ENCODE measurements around the gene ADCY2. TPM values are rescaled to one million over a fixed set of nuclear protein-coding genes. Genes with fewer than 3 reads are reported as not detected.

ADCY2 gene
- polyA plus RNA-seq, 1 of the 3 experiments (the other 2 are of a cell fraction): not detected

GRCh38 chr5:7815892-7816534 is 420.1 kb downstream of the ADCY2 start:
- DNase-seq: peak; percentile 80
- no peaks in the 10 kb centered on the region for H3F3A ChIP-seq (replicated peaks; ENCODE audit: insufficient read depth)
- no peaks in the 10 kb centered on the region for H3K9me2 ChIP-seq
- no peak overlapping the region; the same call in 1 of the 2 replicates for H2AFZ ChIP-seq (ENCODE audit: low read depth)
- H3K36me3 ChIP-seq (replicated peaks in 1 of 2; ENCODE audit: control insufficient read depth in 1 of 2, insufficient read depth in 2 of 2, low read length in 1 of 2): no peaks in the 10 kb centered on the region
- TF ChIP-seq SMC3 (IDR thresholded peaks at IDR 0.05; ENCODE audit: low read depth, low read length) (peak; percentile 37), EP300 (IDR thresholded peaks at IDR 0.05; ENCODE audit: borderline replicate concordance in 1 of 2, low read depth in 1 of 2, low read length in 1 of 2) (no peak), RFX5 (IDR thresholded peaks at IDR 0.05; ENCODE audit: low read length) (no peak), GATA2 (CRISPR knock-in tag; IDR thresholded peaks at IDR 0.05) (no peak), MAX (IDR thresholded peaks at IDR 0.05; ENCODE audit: low read depth) (no peak), REST (IDR thresholded peaks at IDR 0.05; ENCODE audit: low read depth, low read length) (no peak), RAD21 (IDR thresholded peaks at IDR 0.05; ENCODE audit: low read length) (peak; percentile 65), ZBTB33 (IDR thresholded peaks at IDR 0.05; ENCODE audit: borderline replicate concordance, low read depth) (no peak), CTCF (IDR thresholded peaks at IDR 0.05) (peak; percentile 75), MEF2A (IDR thresholded peaks at IDR 0.05; ENCODE audit: borderline replicate concordance, low read depth) (no peak), PBX3 (IDR thresholded peaks at IDR 0.05) (no peak), ELF1 (IDR thresholded peaks at IDR 0.05) (no peak)
- H3K4me1 ChIP-seq (ENCODE audit: control insufficient read depth in 1 of 2, insufficient read depth in 2 of 2, low read depth in 1 of 2, low read length in 1 of 2): no peaks in the 10 kb centered on the region; a peak in 1 of 4 replicates
- no peak overlapping the region for H3K4me2 ChIP-seq
- no peak overlapping the region for H3K27ac ChIP-seq (ENCODE audit: low read depth in 2 of 2, low read length in 1 of 2)
- H3K79me2 ChIP-seq (ENCODE audit: insufficient read depth): no peaks in the 10 kb centered on the region
- H3K9me3 ChIP-seq: no peaks in the 10 kb centered on the region
- H3K4me3 ChIP-seq (ENCODE audit: low read depth in 2 of 2, low read length in 1 of 2): peak overlapping the region in 1 of 2 experiments; percentile 51; a peak in 1 of 4 replicates
- no peak overlapping the region for H3K9ac ChIP-seq
- WGBS (ENCODE audit: low lambda C conversion rate): 9% methylated on average over 10 of the region's 12 CpGs
- ChIA-PET POLR2A (no interaction called here), CTCF (interaction anchor here (0.6 to 5.2 kb wide), 23 partner anchors 8 to 977 kb away, joined by 3 to 39 read pairs (median 4); no protein-coding TSS in a partner anchor)
- no peaks in the 10 kb centered on the region for H4K20me1 ChIP-seq (ENCODE audit: insufficient read depth)
- H3K27me3 ChIP-seq (ENCODE audit: insufficient read depth): peaks cover 58% of the 10 kb centered on the region; the same call in 1 of the 2 replicates

Data from SK-N-SH (cell line).